ENCODE measurements around the gene CD19.
A peak's percentile ranks its signal among the peaks of the same experiment; 100 is the strongest.
"Not testable (repeated sequence)": the region's sequence is repeated elsewhere in the genome, so short reads cannot be mapped to it uniquely, and the experiment has no call there.

Gene CD19

GRCh38 chr16:28923231-28923587, 8.6 kb upstream of the CD19 start:
- H3K27ac ChIP-seq: no peak overlapping the region

GRCh38 chr16:28923652-28924398, 7.9 kb upstream of the CD19 start:
- TF ChIP-seq CTCF (IDR thresholded peaks at IDR 0.05): no peak
- Histone ChIP-seq H3K27ac (no peak overlapping the region), H3K4me3 (peak overlapping the region; percentile 91)
- DNase-seq (ENCODE audit: low spot score): no peak

More at GRCh38 chr16:28923231-28923587, 8.6 kb upstream of the CD19 start:
- no peak for DNase-seq (ENCODE audit: low spot score)
- TF ChIP-seq CTCF (IDR thresholded peaks at IDR 0.05): no peak
- H3K4me3 ChIP-seq: no peak overlapping the region

- DNase-seq (ENCODE audit: low spot score): peak; percentile 77
- peak overlapping the region; percentile 91 for H3K4me3 ChIP-seq
- peak overlapping the region; percentile 90 to 97 for H3K27ac ChIP-seq
- TF ChIP-seq CTCF (IDR thresholded peaks at IDR 0.05): no peak
Observed at GRCh38 chr16:28924399-28924761, 7.4 kb upstream of the CD19 start.

- Histone ChIP-seq H3K4me3 (peak within 1 kb of the TSS; percentile 91), H3K27ac (peak within 1 kb of the TSS; percentile 90 to 97)
- DNase-seq (ENCODE audit: low spot score): peak; percentile 93
- no peak for TF ChIP-seq CTCF (IDR thresholded peaks at IDR 0.05)
Observed at GRCh38 chr16:28924762-28925385, 6.9 kb upstream of the CD19 start, which contains the start of gene RABEP2. Gene RABEP2, minus strand, starts transcription at chr16:28925238. Its CDS starts 75 bp downstream, at chr16:28925163.

GRCh38 chr16:28925386-28926228, 6.2 kb upstream of the CD19 start:
- Histone ChIP-seq H3K27ac (peak overlapping the region; percentile 90 to 97), H3K4me3 (peak overlapping the region; percentile 91)
- DNase-seq (ENCODE audit: low spot score): peak; percentile 86
- TF ChIP-seq CTCF (IDR thresholded peaks at IDR 0.05): no peak

- not testable (repeated sequence) for DNase-seq (ENCODE audit: low spot score)
- peak overlapping the region in 1 of 2 donors; percentile 97 for H3K27ac ChIP-seq
- peak overlapping the region; percentile 91 for H3K4me3 ChIP-seq
Observed at GRCh38 chr16:28926284-28926683, 5.5 kb upstream of the CD19 start.

- no peak for TF ChIP-seq CTCF (IDR thresholded peaks at IDR 0.05)
- no peak overlapping the region for H3K4me3 ChIP-seq
- no peak overlapping the region for H3K27ac ChIP-seq
- DNase-seq (ENCODE audit: low spot score): no peak
Observed at GRCh38 chr16:28927815-28928214, 4.0 kb upstream of the CD19 start.

Data from coronary artery (tissue), 2 donors.